CD4-positive, alpha-beta T cell treated with Interleukin-4 for 4 hours (primary cell): ENCODE results near the gene C5orf63.
"Not testable (repeated sequence)": the region's sequence is repeated elsewhere in the genome, so short reads cannot be mapped to it uniquely, and the experiment has no call there.

Experiments
- DNase-seq: peaks from one replicate; pipeline ENCODE4 v3.0.0-alpha.2; 2020

Gene C5orf63

DNA sequence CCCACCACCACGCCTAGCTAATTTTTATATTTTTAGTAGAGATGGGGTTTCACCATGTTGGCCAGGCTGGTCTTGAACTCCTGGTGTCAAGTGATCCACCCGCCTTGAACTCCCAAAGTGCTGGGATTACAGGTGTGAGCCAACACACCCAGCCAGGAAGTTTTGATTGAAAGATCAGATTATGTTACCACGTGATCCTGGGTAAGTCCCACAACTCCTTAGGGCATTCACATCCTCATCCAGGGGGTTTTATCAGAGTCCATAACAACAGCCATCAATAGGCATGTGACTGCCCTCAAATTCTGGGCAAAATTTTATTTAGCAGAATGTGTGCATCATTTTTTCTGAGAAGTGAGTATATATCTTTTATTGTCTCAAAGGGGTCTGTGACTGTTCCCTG is 68.0 kb downstream of the C5orf63 start:
- DNase-seq: not testable (repeated sequence)

DNA sequence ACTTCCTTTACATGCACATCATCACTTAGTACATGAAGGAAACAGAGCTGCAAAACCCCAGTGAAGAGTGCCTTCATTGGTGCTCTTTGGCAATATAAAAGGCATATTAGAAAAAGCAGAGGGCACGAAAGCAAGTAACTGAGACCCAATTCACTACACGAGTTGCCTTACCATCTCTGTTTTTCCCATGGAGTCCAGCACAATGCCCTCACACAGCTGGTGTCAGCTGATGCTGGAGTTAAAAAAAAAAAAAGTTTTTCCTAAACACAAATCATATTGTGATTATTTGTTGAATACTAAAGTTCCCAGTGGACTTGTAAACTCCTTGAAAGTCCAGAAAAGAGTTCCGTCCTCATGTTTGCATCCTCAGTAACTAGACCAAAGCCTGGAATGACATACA is 68.6 kb downstream of the C5orf63 start:
- DNase-seq: no peak

- DNase-seq: no peak
Observed at GRCh38 chr5:127003798-127004495, 69.4 kb downstream of the C5orf63 start.

GRCh38 chr5:127002390-127002789 is 70.9 kb downstream of the C5orf63 start:
- no peak for DNase-seq

DNA sequence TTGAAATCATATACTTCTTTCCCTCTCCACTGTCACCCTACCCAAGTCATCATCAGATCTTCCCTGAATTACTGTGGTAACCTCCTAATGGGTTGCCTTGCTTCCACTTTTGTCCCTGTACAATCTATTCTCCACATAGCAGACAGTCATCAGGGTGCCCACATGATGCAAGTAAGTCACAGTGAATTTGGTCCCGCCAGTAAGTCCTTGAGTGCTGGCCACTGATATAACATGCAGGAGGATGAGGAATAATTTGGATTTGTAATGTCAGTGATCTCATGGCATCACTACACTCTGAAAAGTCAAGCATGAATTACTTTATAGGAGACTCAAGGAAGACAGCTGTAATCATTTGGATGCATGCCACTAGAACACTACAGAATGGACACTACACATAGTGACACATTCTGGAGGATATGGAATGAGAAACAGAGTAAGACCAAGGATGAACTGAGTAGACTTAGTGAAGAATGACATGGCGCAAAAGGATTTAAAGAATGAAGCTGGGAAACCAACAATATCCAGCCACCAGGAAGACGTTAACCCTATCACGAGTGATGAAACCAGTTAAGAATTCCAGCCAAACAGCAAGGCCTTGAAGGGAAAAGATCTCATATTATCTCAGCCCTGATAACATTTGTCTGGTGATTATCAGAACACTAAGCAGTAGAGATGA is 71.5 kb downstream of the C5orf63 start:
- no peak for DNase-seq
